ENCODE measurements around the gene PABPN1.

DNA sequence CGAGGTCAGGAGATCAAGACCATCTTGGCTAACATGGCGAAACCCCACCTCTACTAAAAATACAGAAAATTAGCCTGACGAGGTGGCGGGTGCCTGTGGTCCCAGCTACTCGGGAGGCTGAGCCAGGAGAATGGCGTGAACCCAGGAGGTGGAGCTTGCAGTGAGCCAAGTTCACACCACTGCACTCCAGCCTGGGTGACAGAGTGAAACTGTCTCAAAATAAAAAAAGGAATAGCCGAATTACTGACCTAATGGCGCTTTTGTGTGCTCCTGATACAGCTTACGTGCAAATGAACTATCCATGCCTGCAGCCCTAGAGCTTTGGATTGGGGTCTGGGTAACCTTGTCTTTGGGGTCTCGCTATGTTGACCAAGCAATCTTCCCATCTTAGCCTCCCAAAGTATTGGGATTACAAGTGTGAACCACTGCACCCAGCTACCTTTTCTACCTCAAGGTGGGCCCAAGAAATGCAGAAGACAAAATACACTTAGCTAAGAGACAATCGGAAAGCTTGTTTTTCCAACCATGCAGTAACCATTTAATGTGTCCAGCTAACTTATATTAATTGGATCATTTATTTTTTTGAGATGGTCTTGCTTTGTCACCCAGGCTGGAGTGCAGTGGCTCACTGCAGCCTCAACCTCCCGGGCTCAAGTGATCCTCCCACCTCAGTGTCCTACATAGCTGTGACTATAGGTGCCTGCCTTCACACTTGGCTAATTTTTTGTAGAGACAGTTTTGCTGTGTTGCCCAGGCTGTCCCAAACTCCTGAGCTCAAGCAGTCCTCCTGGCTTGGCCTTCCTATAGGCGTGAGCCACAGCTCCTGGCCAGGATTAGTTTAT, 5.5 kb downstream of the PABPN1 start:
- no peak for TF ChIP-seq RXRA (IDR thresholded peaks at IDR 0.05)
- TF ChIP-seq, protein P1, sequence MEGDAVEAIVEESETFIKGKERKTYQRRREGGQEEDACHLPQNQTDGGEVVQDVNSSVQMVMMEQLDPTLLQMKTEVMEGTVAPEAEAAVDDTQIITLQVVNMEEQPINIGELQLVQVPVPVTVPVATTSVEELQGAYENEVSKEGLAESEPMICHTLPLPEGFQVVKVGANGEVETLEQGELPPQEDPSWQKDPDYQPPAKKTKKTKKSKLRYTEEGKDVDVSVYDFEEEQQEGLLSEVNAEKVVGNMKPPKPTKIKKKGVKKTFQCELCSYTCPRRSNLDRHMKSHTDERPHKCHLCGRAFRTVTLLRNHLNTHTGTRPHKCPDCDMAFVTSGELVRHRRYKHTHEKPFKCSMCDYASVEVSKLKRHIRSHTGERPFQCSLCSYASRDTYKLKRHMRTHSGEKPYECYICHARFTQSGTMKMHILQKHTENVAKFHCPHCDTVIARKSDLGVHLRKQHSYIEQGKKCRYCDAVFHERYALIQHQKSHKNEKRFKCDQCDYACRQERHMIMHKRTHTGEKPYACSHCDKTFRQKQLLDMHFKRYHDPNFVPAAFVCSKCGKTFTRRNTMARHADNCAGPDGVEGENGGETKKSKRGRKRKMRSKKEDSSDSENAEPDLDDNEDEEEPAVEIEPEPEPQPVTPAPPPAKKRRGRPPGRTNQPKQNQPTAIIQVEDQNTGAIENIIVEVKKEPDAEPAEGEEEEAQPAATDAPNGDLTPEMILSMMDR (IDR thresholded peaks at IDR 0.05; ENCODE audit: low read depth, low read length, missing input control) = no peak
- no peak for TF ChIP-seq EGR1 (IDR thresholded peaks at IDR 0.05; ENCODE audit: low read depth in 2 of 2)
- TF ChIP-seq, protein P2, sequence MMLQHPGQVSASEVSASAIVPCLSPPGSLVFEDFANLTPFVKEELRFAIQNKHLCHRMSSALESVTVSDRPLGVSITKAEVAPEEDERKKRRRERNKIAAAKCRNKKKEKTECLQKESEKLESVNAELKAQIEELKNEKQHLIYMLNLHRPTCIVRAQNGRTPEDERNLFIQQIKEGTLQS (IDR thresholded peaks at IDR 0.05) = no peak
- TF ChIP-seq YY1 (IDR thresholded peaks at IDR 0.05) = no peak
- TF ChIP-seq FOXA2 (IDR thresholded peaks at IDR 0.05) = no peak
- no peak for TF ChIP-seq TAF1 (conservative IDR thresholded peaks at IDR 0.05)
